ENCODE data around the gene GSTO1. TPM values are rescaled to one million over a fixed set of nuclear protein-coding genes. Genes with fewer than 3 reads are reported as not detected.

GSTO1 gene
- total and polyA plus RNA-seq, 2 of the 13 experiments (the other 11 are each of a cell fraction or from before 2014, with no cell fraction given), result 228 to 300 TPM

GRCh38 chr10:104243512-104243911 is 11.2 kb upstream of the GSTO1 start:
- DNase-seq (ENCODE audit: low spot score) (peak; percentile 33), ATAC-seq (peak; percentile 66), FAIRE-seq (no peak)
- H3K9me3 ChIP-seq (ENCODE audit: low read length), result peaks cover 9% of the 10 kb centered on the region
- in situ Hi-C loops (cut with HindIII; ENCODE audit: extremely low pct_ligation_motif_present, low pct_unique_long_range_greater_than_20kb) (no loop called here), intact Hi-C loops (cut with micrococcal nuclease; ENCODE audit: unreplicated experiment) (loop anchor here (1.0 kb wide), 1 partner anchor 11 kb away; the partner anchor contains the start of gene CFAP43)
- no peak for TF ChIP-seq MLXIP (CRISPR knock-in tag; IDR thresholded peaks at IDR 0.05; ENCODE audit: borderline replicate concordance)
- TF ChIP-seq ZBTB43 (CRISPR knock-in tag; conservative IDR thresholded peaks at IDR 0.05), result no peak
- TF ChIP-seq ZNF317 (CRISPR knock-in tag; IDR thresholded peaks at IDR 0.05), result no peak
- peak; percentile 79; the same call in 1 of the 2 replicates for TF ChIP-seq ZNF362 (CRISPR knock-in tag; IDR thresholded peaks at IDR 0.05; ENCODE audit: borderline replicate concordance)
- WGBS (ENCODE audit: low lambda C conversion rate), result 15% methylated on average over 5 of the region's 5 CpGs
- H4K20me1 ChIP-seq (ENCODE audit: insufficient read depth, low read length), result no peaks in the 10 kb centered on the region
- peaks cover 19% of the 10 kb centered on the region for H3K4me1 ChIP-seq (ENCODE audit: insufficient read depth, low read length)
- peak overlapping the region; percentile 36 for H2AFZ ChIP-seq (ENCODE audit: low read length)
- BruUV-seq (replicated peaks), result TSS peak; percentile 86
- no peaks in the 10 kb centered on the region for H3K79me2 ChIP-seq (ENCODE audit: insufficient read depth, low read length)
- peak overlapping the region; percentile 52 for H3K9ac ChIP-seq (ENCODE audit: insufficient read depth, low read depth, low read length)
- CTCF ChIA-PET (ENCODE audit: low intra/inter-chr PET ratio, low total read pairs), result no interaction called here
- peak overlapping the region; percentile 57 for H3K27ac ChIP-seq (ENCODE audit: extremely low read length, insufficient read depth, low read length)
- no peaks in the 10 kb centered on the region for H3K36me3 ChIP-seq (replicated peaks in 1 of 2; ENCODE audit: control insufficient read depth in 1 of 2, insufficient read depth in 2 of 2, low read length in 2 of 2)
- no peaks in the 10 kb centered on the region for H3K27me3 ChIP-seq (ENCODE audit: control insufficient read depth in 1 of 2, insufficient read depth in 2 of 2, low read length in 2 of 2)
- peak overlapping the region in 1 of 3 experiments; percentile 17; a peak in 1 of 6 replicates for H3K4me3 ChIP-seq (replicated peaks in 1 of 3; ENCODE audit: insufficient read depth in 1 of 3, low read depth in 2 of 3, low read length in 3 of 3)
- peak overlapping the region; percentile 69 for H3K4me2 ChIP-seq (ENCODE audit: low read depth, low read length)
- POLR2A ChIA-PET, result interaction anchor here (0.7 to 1.5 kb wide), 3 partner anchors 9 to 1030 kb away, joined by 3 to 11 read pairs (median 3); no protein-coding TSS in a partner anchor

Data from HepG2 (cell line).